NCI-H1092 (cell line): ENCODE results near the gene NSDHL.

Experiments
- DNase-seq: peaks from one replicate; lab custom pipeline; 2025; lab: John Stamatoyannopoulos, UW

NSDHL gene

GRCh38 chrX:152844256-152844655 is 13.4 kb downstream of the NSDHL start:
- no peak for DNase-seq

GRCh38 chrX:152845618-152846240 is 14.9 kb downstream of the NSDHL start:
- no peak for DNase-seq

- DNase-seq, result no peak
These were observed 16.4 kb downstream of the NSDHL start for GRCh38 chrX:152847281-152847680.

GRCh38 chrX:152850465-152850864 is 19.6 kb downstream of the NSDHL start:
- DNase-seq, result no peak

- DNase-seq, result no peak
These were observed 23.1 kb downstream of the NSDHL start for GRCh38 chrX:152853986-152854385.

GRCh38 chrX:152861116-152861515 is 30.3 kb downstream of the NSDHL start:
- no peak for DNase-seq

- DNase-seq, result no peak
These were observed 31.0 kb downstream of the NSDHL start for GRCh38 chrX:152861826-152862225.

- DNase-seq, result no peak
These were observed 34.5 kb downstream of the NSDHL start for GRCh38 chrX:152865232-152865920.

GRCh38 chrX:152866386-152866785 is 35.5 kb downstream of the NSDHL start:
- DNase-seq, result no peak

- DNase-seq, result no peak
These were observed 39.1 kb downstream of the NSDHL start for GRCh38 chrX:152869972-152870371.

- no peak for DNase-seq
These were observed 40.4 kb downstream of the NSDHL start for GRCh38 chrX:152871260-152871659.

GRCh38 chrX:152872522-152872921 is 41.7 kb downstream of the NSDHL start:
- no peak for DNase-seq

- no peak for DNase-seq
These were observed 42.5 kb downstream of the NSDHL start for GRCh38 chrX:152873361-152873760.

- no peak for DNase-seq
These were observed 46.3 kb downstream of the NSDHL start for GRCh38 chrX:152876931-152877840.

- DNase-seq, result no peak
These were observed 48.3 kb downstream of the NSDHL start for GRCh38 chrX:152878976-152879755.

- DNase-seq, result no peak
These were observed 50.4 kb downstream of the NSDHL start for GRCh38 chrX:152881289-152881688.

GRCh38 chrX:152884171-152884570 is 53.3 kb downstream of the NSDHL start:
- no peak for DNase-seq

GRCh38 chrX:152886716-152887115 is 55.9 kb downstream of the NSDHL start:
- no peak for DNase-seq

- no peak for DNase-seq
These were observed 61.6 kb downstream of the NSDHL start for GRCh38 chrX:152892499-152892898.

- no peak for DNase-seq
These were observed 62.4 kb downstream of the NSDHL start for GRCh38 chrX:152892999-152893891.
